ENCODE results near the gene CPS1. TPM values are rescaled to one million over a fixed set of nuclear protein-coding genes. Genes with fewer than 3 reads are reported as not detected.
A peak's percentile ranks its signal among the peaks of the same experiment; 100 is the strongest.

The CPS1 gene
- total RNA-seq, 1 donor from 2014 or later: 3.1 TPM

DNA sequence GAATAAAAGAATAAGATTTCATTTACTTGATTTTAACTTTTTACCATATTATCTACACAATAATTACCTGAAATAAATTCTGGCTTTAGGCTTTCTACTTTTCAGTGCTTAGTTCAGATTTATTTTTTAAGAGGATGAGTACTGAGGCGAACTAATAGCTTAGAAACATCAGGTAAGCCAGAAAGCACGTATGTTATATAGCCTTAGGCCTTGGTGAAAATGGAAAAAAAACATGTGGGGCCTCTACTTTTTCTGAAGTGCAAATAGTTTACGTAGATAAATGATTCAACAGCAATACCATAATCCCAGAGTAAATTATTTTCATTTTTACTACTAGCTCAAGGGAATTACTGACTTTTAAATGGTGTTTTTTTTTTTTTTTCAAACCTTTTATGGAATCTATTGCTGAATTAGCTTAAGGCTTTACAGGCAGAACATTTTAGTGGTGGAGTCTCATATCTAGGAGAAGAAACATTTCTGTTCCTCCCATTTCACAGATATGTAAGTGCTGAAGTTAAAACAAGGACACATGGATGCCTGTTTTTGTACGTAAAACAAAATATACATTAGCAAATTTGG lies 6.2 kb downstream of the CPS1 start:
- no peak for ATAC-seq

DNA sequence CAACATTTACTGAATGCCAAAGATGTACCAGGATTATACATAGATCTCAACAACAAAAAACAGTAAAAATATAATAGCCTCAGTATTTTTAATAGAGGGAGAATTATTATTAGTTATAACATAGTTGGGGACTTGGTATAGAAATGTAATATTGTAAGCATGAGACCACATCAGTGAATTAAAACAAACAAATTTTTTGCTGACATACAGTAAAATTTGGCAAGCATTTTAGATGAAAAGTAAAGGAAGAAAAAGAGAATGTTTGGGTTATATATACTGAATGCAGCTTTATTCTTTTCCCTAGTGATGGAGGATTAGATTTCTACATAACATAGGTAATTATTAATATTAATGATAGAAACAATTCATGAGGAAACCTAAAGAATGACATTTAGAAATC lies 10.9 kb downstream of the CPS1 start:
- Histone ChIP-seq H3K27me3 (no peaks in the 10 kb centered on the region), H3K27ac (no peak overlapping the region), H3K4me3 (no peak overlapping the region), H3K36me3 (no peaks in the 10 kb centered on the region), H3K9me3 (no peaks in the 10 kb centered on the region), H3K4me1 (no peaks in the 10 kb centered on the region)
- TF ChIP-seq, protein P1, sequence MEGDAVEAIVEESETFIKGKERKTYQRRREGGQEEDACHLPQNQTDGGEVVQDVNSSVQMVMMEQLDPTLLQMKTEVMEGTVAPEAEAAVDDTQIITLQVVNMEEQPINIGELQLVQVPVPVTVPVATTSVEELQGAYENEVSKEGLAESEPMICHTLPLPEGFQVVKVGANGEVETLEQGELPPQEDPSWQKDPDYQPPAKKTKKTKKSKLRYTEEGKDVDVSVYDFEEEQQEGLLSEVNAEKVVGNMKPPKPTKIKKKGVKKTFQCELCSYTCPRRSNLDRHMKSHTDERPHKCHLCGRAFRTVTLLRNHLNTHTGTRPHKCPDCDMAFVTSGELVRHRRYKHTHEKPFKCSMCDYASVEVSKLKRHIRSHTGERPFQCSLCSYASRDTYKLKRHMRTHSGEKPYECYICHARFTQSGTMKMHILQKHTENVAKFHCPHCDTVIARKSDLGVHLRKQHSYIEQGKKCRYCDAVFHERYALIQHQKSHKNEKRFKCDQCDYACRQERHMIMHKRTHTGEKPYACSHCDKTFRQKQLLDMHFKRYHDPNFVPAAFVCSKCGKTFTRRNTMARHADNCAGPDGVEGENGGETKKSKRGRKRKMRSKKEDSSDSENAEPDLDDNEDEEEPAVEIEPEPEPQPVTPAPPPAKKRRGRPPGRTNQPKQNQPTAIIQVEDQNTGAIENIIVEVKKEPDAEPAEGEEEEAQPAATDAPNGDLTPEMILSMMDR (IDR thresholded peaks at IDR 0.05): no peak
- intact Hi-C loops (cut with DNase I): no loop called here
- ATAC-seq: no peak
- DNase-seq: no peak

More for the DNA sequence above, 6.2 kb downstream of the CPS1 start:
- Histone ChIP-seq H3K27me3 (no peaks in the 10 kb centered on the region), H3K36me3 (no peaks in the 10 kb centered on the region), H3K4me1 (no peaks in the 10 kb centered on the region), H3K9me3 (no peaks in the 10 kb centered on the region), H3K27ac (no peak overlapping the region), H3K4me3 (no peak overlapping the region)
- DNase-seq: no peak
- TF ChIP-seq, protein P1 (IDR thresholded peaks at IDR 0.05): no peak
- intact Hi-C loops (cut with DNase I): no loop called here

DNA sequence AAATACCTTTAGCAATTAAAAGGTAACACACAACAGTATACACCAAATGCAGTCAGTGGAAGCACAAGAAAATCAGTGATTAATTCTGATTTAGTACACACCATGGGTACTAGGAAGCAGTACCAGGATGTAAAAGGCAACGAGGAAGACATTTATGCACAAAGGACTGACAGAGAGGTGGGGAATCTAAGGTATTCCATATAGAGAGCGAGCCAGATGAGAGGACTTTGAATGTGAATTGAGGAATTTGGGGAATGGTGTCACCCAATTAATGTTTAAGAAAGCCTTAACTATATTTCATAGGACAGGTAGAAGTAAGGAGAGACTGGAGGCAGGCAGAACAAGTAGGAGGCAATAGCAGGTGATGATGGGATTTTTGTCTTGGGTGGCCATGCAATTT lies 11.7 kb downstream of the CPS1 start:
- Histone ChIP-seq H3K9me3 (no peaks in the 10 kb centered on the region), H3K27me3 (no peaks in the 10 kb centered on the region), H3K4me1 (no peaks in the 10 kb centered on the region), H3K36me3 (no peaks in the 10 kb centered on the region), H3K4me3 (no peak overlapping the region), H3K27ac (no peak overlapping the region)
- DNase-seq (no peak), ATAC-seq (no peak)
- TF ChIP-seq, protein P1 (IDR thresholded peaks at IDR 0.05): no peak
- intact Hi-C loops (cut with DNase I): no loop called here

DNA sequence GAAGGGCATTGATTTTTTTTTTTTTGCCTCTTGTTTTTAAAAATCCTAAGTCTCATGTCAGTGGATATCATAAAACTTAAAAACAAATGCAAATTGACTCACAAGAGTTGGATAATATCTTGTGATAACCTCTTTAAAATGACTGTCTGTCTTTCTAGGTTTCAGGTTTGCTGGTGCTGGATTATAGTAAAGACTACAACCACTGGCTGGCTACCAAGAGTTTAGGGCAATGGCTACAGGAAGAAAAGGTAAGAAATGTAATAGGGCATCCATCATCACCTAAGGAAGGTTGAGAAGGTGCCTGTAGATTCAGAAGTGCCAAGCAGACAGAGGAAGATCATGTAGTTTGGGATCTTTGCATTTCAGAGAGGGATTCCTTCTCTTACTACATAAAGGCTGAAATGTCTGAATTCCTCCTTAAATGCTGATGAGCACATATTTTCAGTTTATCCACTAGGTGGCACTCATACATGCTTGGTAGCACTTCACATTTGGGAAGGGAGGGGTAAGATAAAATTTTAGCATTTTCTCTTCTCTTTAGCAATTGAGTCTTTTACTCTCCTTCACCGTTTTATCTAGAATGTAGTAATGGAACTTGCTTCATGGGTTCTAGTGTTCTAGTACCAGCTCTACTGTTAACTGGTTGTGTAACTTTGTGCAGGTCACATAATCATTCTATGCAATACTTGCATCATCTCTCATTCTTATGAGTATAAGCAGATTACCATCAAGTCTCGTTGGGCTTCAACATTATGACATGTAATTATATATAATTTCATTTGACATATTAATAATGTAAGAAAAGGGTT lies 21.1 kb downstream of the CPS1 start:
- no peak for DNase-seq
- Histone ChIP-seq H3K4me3 (no peak overlapping the region), H3K36me3 (no peaks in the 10 kb centered on the region), H3K9me3 (no peaks in the 10 kb centered on the region), H3K4me1 (no peaks in the 10 kb centered on the region), H3K27me3 (no peaks in the 10 kb centered on the region), H3K27ac (no peak overlapping the region)
- TF ChIP-seq, protein P1 (IDR thresholded peaks at IDR 0.05): peak; percentile 75
- intact Hi-C loops (cut with DNase I): no loop called here
- peak; percentile 64 for ATAC-seq

DNA sequence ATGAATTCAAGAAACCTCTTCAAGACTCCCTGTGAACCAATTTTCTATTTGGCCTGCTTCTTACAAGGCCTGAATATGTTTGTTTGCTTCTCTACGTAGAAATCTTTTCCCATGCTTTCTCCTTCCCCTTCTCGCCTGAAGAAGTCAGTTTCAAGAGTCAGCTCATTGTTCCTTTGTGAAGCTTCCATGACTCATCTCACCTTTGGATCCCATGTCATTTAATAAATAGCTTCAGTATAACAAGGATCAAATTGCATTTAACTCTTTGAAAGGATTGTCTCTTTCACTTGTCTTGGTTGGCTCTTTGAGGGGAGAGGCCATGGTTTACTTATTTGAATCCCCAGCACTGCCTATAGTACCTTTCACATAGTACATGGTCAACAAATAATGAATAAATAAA lies 28.4 kb downstream of the CPS1 start:
- no peaks in the 10 kb centered on the region for H3K9me3 ChIP-seq
- H3K27me3 ChIP-seq: no peaks in the 10 kb centered on the region
- H3K4me1 ChIP-seq: no peaks in the 10 kb centered on the region
- no peak for DNase-seq
- no peak for ATAC-seq
- no peak overlapping the region for H3K4me3 ChIP-seq
- H3K36me3 ChIP-seq: no peaks in the 10 kb centered on the region
- no peak overlapping the region for H3K27ac ChIP-seq
- intact Hi-C loops (cut with DNase I): no loop called here
- TF ChIP-seq, protein P1 (IDR thresholded peaks at IDR 0.05): no peak

Measured in upper lobe of right lung (tissue), 1 donor.